Neuron (in vitro differentiated cells): ENCODE results near the gene NABP2.
"Not testable (repeated sequence)": the region's sequence is repeated elsewhere in the genome, so short reads cannot be mapped to it uniquely, and the experiment has no call there.

ENCODE experiments used
- H2AFZ ChIP-seq: one replicate; pipeline ENCODE4 v1.6.1; 2013; ENCODE audit warnings: low read depth, mild to moderate bottlenecking, inconsistent platforms, low read length, moderate library complexity
- H3K27me3 ChIP-seq: one replicate; pipeline ENCODE4 v1.6.1; 2013; ENCODE audit warnings: low read length; ENCODE audit not compliant: insufficient read depth
- H3K36me3 ChIP-seq: one replicate; pipeline ENCODE4 v1.6.1; 2013; ENCODE audit warnings: low read length; ENCODE audit not compliant: insufficient read depth
- H3K4me1 ChIP-seq: one replicate; pipeline ENCODE4 v1.6.1; 2013; ENCODE audit warnings: low read length; ENCODE audit not compliant: insufficient read depth
- H3K4me3 ChIP-seq: 2 replicates; pipeline ENCODE4 v1.5.1; 2013; ENCODE audit warnings: mild to moderate bottlenecking, low read length, moderate library complexity
- H3K9me3 ChIP-seq: one replicate; pipeline ENCODE4 v1.6.1; 2013; ENCODE audit warnings: low read length

NABP2 gene

DNA sequence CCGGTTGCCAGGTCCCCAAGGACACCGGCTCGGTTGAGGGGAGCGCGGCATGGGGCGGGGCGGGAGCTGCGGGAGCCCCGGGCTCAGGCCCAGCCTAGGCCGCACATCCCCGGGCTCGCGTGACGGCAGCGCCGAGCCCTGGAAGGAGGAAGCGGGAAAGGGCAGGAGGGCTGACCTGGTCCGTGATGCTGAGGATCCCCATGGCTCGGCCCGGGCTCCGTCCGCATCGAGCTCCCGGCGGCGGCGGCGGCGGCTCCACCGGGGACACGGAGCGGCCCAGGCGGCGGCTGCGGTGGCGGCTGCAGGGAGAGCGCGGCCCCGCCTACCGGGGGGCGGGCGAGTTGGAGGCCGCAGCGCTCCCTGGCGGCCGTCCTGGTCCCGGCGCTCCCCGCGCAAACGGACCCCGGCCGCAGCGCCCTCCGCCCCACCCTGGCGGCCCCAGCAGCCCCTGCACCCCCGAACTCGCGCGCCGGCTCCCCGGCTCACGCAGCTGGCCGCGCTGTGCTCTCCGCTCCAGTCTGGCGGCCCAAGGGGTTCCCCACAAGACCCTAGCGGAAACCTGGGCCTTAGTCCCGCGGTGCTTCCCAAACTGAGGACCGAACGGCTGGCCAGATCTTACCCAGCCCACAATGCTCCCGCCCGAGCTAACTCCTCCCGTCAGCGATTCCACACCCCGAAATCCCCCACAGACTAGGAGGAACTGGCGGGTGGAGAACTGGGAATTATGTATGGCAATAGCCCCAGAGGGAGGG, 34.1 kb downstream of the NABP2 start, which contains the start of gene ANKRD52:
Gene ANKRD52 (minus strand): TSS at position 317 of the 752 bp plus-strand sequence. CDS start 115 bp downstream, at position 202.
- Histone ChIP-seq H3K27me3 (no peaks in the 10 kb centered on the region), H3K9me3 (no peaks in the 10 kb centered on the region), H2AFZ (peak within 1 kb of the TSS; percentile 62), H3K4me1 (peaks cover 14% of the 10 kb centered on the region), H3K4me3 (peak within 1 kb of the TSS; percentile 68), H3K36me3 (peaks cover 28% of the 10 kb centered on the region)

- peaks cover 22% of the 10 kb centered on the region for H3K36me3 ChIP-seq
- no peaks in the 10 kb centered on the region for H3K27me3 ChIP-seq
- peaks cover 14% of the 10 kb centered on the region for H3K4me1 ChIP-seq
- peak overlapping the region; percentile 68 for H3K4me3 ChIP-seq
- no peaks in the 10 kb centered on the region for H3K9me3 ChIP-seq
- peak overlapping the region; percentile 62 for H2AFZ ChIP-seq
These were observed 34.7 kb downstream of the NABP2 start for GRCh38 chr12:56258820-56259183.

- H2AFZ ChIP-seq, result no peak overlapping the region
- peaks cover 9% of the 10 kb centered on the region for H3K36me3 ChIP-seq
- H3K4me3 ChIP-seq, result no peak overlapping the region
These were observed 36.2 kb downstream of the NABP2 start for GRCh38 chr12:56260380-56260779.

GRCh38 chr12:56260921-56261320, 36.8 kb downstream of the NABP2 start:
- peaks cover 14% of the 10 kb centered on the region for H3K4me1 ChIP-seq
- H3K4me3 ChIP-seq, result no peak overlapping the region
- H3K9me3 ChIP-seq, result no peaks in the 10 kb centered on the region
- H3K27me3 ChIP-seq, result no peaks in the 10 kb centered on the region
- H3K36me3 ChIP-seq, result peaks cover 4% of the 10 kb centered on the region
- no peak overlapping the region for H2AFZ ChIP-seq

More at GRCh38 chr12:56260380-56260779, 36.2 kb downstream of the NABP2 start:
- no peaks in the 10 kb centered on the region for H3K27me3 ChIP-seq
- H3K4me1 ChIP-seq, result peaks cover 14% of the 10 kb centered on the region
- H3K9me3 ChIP-seq, result no peaks in the 10 kb centered on the region

GRCh38 chr12:56261503-56262232, 37.5 kb downstream of the NABP2 start:
- no peak overlapping the region for H2AFZ ChIP-seq

GRCh38 chr12:56262955-56263354, 38.8 kb downstream of the NABP2 start:
- H3K27me3 ChIP-seq, H3K36me3 ChIP-seq, H3K9me3 ChIP-seq, H3K4me3 ChIP-seq, H2AFZ ChIP-seq: not testable (repeated sequence)
- peaks cover 17% of the 10 kb centered on the region for H3K4me1 ChIP-seq

More at GRCh38 chr12:56261503-56262232, 37.5 kb downstream of the NABP2 start:
- H3K4me1 ChIP-seq, result peaks cover 15% of the 10 kb centered on the region
- H3K36me3 ChIP-seq, result no peaks in the 10 kb centered on the region
- no peaks in the 10 kb centered on the region for H3K9me3 ChIP-seq
- H3K4me3 ChIP-seq, result no peak overlapping the region
- no peaks in the 10 kb centered on the region for H3K27me3 ChIP-seq

DNA sequence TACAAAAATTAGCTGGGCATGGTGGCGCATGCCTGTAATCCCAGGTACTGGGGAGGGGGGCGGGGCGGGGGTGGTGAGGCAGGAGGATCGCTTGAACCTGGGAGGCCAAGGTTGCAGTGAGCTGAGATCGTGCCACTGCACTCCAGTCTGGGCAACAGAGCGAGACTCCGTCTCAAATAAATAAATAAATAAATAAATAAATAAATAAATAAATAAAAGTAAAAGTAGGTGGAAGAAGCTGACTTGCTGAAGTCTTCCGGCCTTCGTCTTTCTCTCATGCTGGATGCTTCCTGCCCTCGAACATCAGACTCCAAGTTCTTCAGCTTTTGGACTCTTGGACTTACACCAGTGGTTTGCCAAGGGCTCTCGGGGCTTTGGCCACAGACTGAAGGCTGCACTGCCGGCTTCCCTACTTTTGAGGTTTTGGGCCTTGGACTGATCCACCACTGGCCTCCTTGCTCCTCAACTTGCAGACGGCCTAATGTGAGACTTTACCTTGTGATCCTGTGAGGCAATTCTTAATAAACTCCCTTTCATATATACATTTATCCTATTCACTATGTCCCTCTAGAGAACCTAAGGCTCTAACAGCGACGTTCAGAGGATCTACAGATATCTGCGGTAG, 42.0 kb downstream of the NABP2 start:
- peaks cover 12% of the 10 kb centered on the region for H3K4me1 ChIP-seq

DNA sequence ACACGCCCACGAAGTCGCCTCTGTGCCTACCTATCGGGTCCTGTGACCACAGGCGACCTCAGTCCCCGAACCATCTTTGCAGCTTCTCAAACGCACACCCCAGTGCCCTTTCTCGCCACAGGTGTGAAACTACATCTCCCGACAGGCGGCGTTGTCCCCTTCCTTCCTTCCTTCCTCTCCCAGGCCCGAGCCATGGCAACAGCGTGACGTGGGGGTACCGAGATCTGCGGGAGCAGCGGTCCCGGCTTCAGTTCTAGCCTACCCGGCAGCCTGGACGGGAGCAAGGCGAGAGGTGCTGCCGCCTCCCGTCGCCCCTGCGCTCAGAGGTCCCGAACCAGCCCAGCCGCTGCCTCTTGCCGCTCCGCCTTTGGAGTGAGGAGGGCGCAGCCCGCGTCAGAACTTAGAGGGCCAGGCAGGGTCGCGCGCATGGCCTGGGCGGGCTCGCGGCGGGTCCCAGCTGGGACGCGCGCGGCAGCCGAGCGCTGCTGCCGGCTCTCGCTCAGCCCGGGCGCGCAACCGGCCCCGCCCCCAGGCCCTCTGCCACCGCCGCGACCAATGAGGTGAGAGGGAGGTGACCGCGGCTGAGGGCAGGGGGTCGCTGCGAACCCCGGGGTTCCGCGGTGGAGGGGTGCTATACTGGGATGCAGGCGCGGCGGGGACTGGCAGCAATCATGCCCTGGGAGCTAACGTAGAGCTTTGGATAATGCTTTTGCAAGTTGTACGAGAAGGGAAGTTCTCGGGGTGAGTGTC, 42.7 kb downstream of the NABP2 start, which contains the start of gene COQ10A:
Gene COQ10A (plus strand): TSS at position 250 of the 750 bp plus-strand sequence. CDS start 177 bp downstream, at position 427.
- no peaks in the 10 kb centered on the region for H3K9me3 ChIP-seq

More for the DNA sequence above, 42.0 kb downstream of the NABP2 start:
- not testable (repeated sequence) for H3K9me3 ChIP-seq, H3K27me3 ChIP-seq
- Histone ChIP-seq H3K4me3 (peak overlapping the region; percentile 69), H3K36me3 (peaks cover 23% of the 10 kb centered on the region), H2AFZ (peak overlapping the region; percentile 63)

DNA sequence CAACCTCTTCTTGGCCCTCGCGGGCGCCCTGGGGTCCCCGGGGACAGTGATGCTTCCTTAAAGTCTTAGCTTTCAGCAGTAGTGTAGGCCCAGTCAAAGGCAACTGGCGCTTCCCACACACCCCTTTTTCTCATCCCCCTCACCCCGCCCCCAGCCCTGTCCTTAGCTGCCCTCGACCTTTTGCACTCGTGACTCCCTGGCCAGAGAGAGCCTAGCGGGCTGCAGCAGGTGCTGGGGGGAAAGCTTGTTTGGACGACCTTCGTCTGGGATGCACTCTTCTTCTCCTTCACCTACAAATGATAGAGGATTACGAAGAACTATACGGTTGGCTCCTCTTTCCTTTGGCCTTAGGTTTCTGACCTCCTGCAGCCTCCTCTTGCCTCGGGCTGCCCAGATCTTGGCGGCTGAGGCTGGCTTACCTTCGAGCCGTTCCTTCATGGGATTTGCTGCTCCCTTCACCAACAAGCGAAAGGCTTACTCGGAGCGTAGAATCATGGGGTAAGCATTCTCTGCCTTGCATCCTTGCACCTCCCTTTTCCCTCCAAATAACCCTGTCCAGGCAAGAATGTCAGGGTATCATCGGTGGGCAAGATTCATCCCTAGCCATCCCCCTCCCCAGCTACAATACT, 43.4 kb downstream of the NABP2 start:
- Histone ChIP-seq H3K4me3 (peak overlapping the region; percentile 69), H3K9me3 (no peaks in the 10 kb centered on the region), H3K4me1 (peaks cover 12% of the 10 kb centered on the region), H3K27me3 (no peaks in the 10 kb centered on the region), H2AFZ (peak overlapping the region; percentile 63), H3K36me3 (peaks cover 34% of the 10 kb centered on the region)

More for the DNA sequence above, 42.7 kb downstream of the NABP2 start, which contains the start of gene COQ10A:
- H2AFZ ChIP-seq, result peak within 1 kb of the TSS; percentile 63
- H3K36me3 ChIP-seq, result peaks cover 29% of the 10 kb centered on the region
- H3K4me1 ChIP-seq, result peaks cover 12% of the 10 kb centered on the region
- H3K4me3 ChIP-seq, result peak within 1 kb of the TSS; percentile 69
- H3K27me3 ChIP-seq, result no peaks in the 10 kb centered on the region

- Histone ChIP-seq H2AFZ (no peak overlapping the region), H3K9me3 (no peaks in the 10 kb centered on the region), H3K4me1 (peaks cover 12% of the 10 kb centered on the region), H3K36me3 (peaks cover 64% of the 10 kb centered on the region), H3K27me3 (no peaks in the 10 kb centered on the region), H3K4me3 (no peak overlapping the region)
These were observed 46.9 kb downstream of the NABP2 start for GRCh38 chr12:56271031-56271430.

GRCh38 chr12:56272468-56272867, 48.3 kb downstream of the NABP2 start:
- H3K9me3 ChIP-seq, H3K4me3 ChIP-seq, H2AFZ ChIP-seq, H3K27me3 ChIP-seq, H3K4me1 ChIP-seq: not testable (repeated sequence)
- H3K36me3 ChIP-seq, result peaks cover 71% of the 10 kb centered on the region

DNA sequence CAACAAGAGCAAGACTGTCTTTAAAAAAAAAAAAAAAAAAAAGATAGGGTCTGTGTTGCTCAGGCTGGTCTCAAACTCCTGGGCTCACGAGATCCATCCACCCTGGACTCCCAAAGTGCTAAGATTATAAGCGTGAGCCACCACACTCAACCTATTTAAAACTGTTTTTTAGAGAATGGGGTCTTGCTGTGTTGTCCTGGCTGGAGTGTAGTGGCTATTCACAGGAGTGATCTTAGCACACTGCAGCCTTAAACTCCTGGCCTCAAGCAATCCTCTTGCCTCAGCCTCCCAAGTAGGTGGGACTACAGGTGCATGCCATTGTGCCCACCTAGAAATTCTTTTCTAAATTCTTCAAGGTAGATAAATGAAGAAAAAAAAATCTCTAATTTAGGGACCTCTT, 50.2 kb downstream of the NABP2 start:
- Histone ChIP-seq H3K36me3 (peaks cover 82% of the 10 kb centered on the region), H3K4me3 (no peak overlapping the region), H3K9me3 (no peaks in the 10 kb centered on the region), H3K27me3 (no peaks in the 10 kb centered on the region), H2AFZ (no peak overlapping the region), H3K4me1 (no peaks in the 10 kb centered on the region)
